HepG2 (cell line): ENCODE data around the gene UBE2I. TPM values are rescaled to one million over a fixed set of nuclear protein-coding genes. Genes with fewer than 3 reads are reported as not detected.

Experiments
- AFF4 ChIP-seq: sonication (generic); formaldehyde crosslinking; IDR thresholded peaks from 2 replicates; pipeline ENCODE4 v1.4.0; 2020; ENCODE audit warnings: missing genetic modification reagents
- BCL6 ChIP-seq: IDR thresholded peaks from 2 replicates; pipeline ENCODE4 v1.6.1; 2016; ENCODE audit warnings: missing genetic modification reagents, missing compliant biosample characterization
- HNF1A ChIP-seq, 2 experiments: sonication (generic) in 1 of 2; formaldehyde crosslinking in 1 of 2; IDR thresholded peaks; 2 replicates each; pipeline versions ENCODE4 v1.4.0 to v1.6.1; 2016 to 2020; ENCODE audit warnings: borderline replicate concordance in 1 of 2, low read depth in 1 of 2, mild to moderate bottlenecking in 1 of 2, missing genetic modification reagents in 1 of 2
- MIXL1 ChIP-seq: IDR thresholded peaks from 2 replicates; pipeline ENCODE4 v1.6.1; 2016
- NR3C1 ChIP-seq: sonication (generic); formaldehyde crosslinking; IDR thresholded peaks from 2 replicates; pipeline ENCODE4 v1.4.0; 2020; ENCODE audit warnings: missing genetic modification reagents
- RBM22 ChIP-seq: fragments of 200-400 bp; formaldehyde crosslinking; optimal IDR thresholded peaks from 2 replicates; pipeline ENCODE3; 2017; ENCODE audit warnings: mild to moderate bottlenecking, low read length, moderate library complexity
- SIX4 ChIP-seq: sonication (generic); formaldehyde crosslinking; IDR thresholded peaks from 2 replicates; pipeline ENCODE4 v1.4.0; 2020; ENCODE audit warnings: missing genetic modification reagents
- ZFP90 ChIP-seq: sonication (generic); formaldehyde crosslinking; IDR thresholded peaks from 2 replicates; pipeline ENCODE4 v1.8.0; 2022; ENCODE audit warnings: missing genetic modification reagents, mild to moderate bottlenecking, inconsistent platforms, borderline replicate concordance
- ZHX2 ChIP-seq, 2 experiments: sonication (generic) in 1 of 2; formaldehyde crosslinking in 1 of 2; IDR thresholded peaks; 2 replicates each; pipeline versions ENCODE4 v1.6.1 to v1.9.0; 2014 to 2022; ENCODE audit warnings: antibody characterized with exemption in 1 of 2, borderline replicate concordance in 1 of 2, inconsistent platforms in 1 of 2, low read depth in 1 of 2, missing genetic modification reagents in 1 of 2
- ZNF430 ChIP-seq: sonication (generic); formaldehyde crosslinking; IDR thresholded peaks from 2 replicates; pipeline ENCODE4 v1.9.0; 2021; ENCODE audit warnings: mild to moderate bottlenecking, missing genetic modification reagents
- ZNF451 ChIP-seq: sonication (generic); formaldehyde crosslinking; IDR thresholded peaks from 2 replicates; pipeline ENCODE4 v1.5.0; 2020; ENCODE audit warnings: mild to moderate bottlenecking, missing genetic modification reagents
- ZNF644 ChIP-seq: IDR thresholded peaks from 2 replicates; pipeline ENCODE4 v1.6.1; 2016; ENCODE audit warnings: low read depth
- ZNF773 ChIP-seq: sonication (generic); formaldehyde crosslinking; IDR thresholded peaks from 2 replicates; pipeline ENCODE4 v1.4.0; 2020; ENCODE audit warnings: missing genetic modification reagents, borderline replicate concordance
- polyA plus RNA-seq, 8 experiments: library from polyadenylated mRNA; depleted of rRNA in 3 of 8; stranded (reverse) in 7 of 8; unstranded in 1 of 8; fragments of >200 nt; fragmentation: Illumina TruSeq in 4 of 8; extraction: Trizol in 4 of 8; gene quantifications; 2 replicates each; pipeline versions ENCODE4 v1.2.1 to v1.2.3, GENCODE V29; 2011 to 2016; ENCODE audit warnings: low read depth in 4 of 8, missing spikeins in 1 of 8, mixed read lengths in 1 of 8; ENCODE audit not compliant: insufficient read depth in 1 of 8
- total RNA-seq, 5 experiments: library from RNA; depleted of rRNA; stranded (reverse); fragments of >200 nt; fragmentation: Illumina TruSeq; extraction: Trizol; gene quantifications; 2 replicates each; pipeline ENCODE4 v1.2.3, GENCODE V29; 2016; ENCODE audit warnings: low read depth in 1 of 5

UBE2I gene
- total and polyA plus RNA-seq, 2 of the 13 experiments (the other 11 are each of a cell fraction or from before 2014, with no cell fraction given) = 75.8 to 98.9 TPM

- TF ChIP-seq ZHX2 (IDR thresholded peaks at IDR 0.05; ENCODE audit: low read depth) (no peak), ZHX2 (CRISPR knock-in tag; IDR thresholded peaks at IDR 0.05; ENCODE audit: borderline replicate concordance) (no peak), ZNF644 (CRISPR knock-in tag) (no peak), SIX4 (CRISPR knock-in tag) (no peak), ZNF773 (CRISPR knock-in tag) (no peak), RBM22 (no peak), ZNF430 (CRISPR knock-in tag) (no peak), MIXL1 (CRISPR knock-in tag) (no peak), ZFP90 (CRISPR knock-in tag) (no peak), HNF1A (IDR thresholded peaks at IDR 0.05; ENCODE audit: low read depth) (no peak), HNF1A (CRISPR knock-in tag; IDR thresholded peaks at IDR 0.05; ENCODE audit: borderline replicate concordance) (no peak), ZNF451 (CRISPR knock-in tag) (no peak), AFF4 (CRISPR knock-in tag) (no peak), NR3C1 (CRISPR knock-in tag) (no peak), BCL6 (CRISPR knock-in tag) (no peak)
Measured at GRCh38 chr16:1291576-1291974, 17.9 kb upstream of the UBE2I start (continued).
